T-helper 2 cell treated with Interferon-gamma antibody and Interleukin-4, amounts not matched to agents 100 ng/mL and 5 ng/mL, for 36 hours (primary cell): Measurements from ENCODE around the gene PAM16. TPM values are rescaled to one million over a fixed set of nuclear protein-coding genes. Genes with fewer than 3 reads are reported as not detected.
"Not testable (repeated sequence)": the region's sequence is repeated elsewhere in the genome, so short reads cannot be mapped to it uniquely, and the experiment has no call there.

ENCODE experiments used
- intact Hi-C: fragments of 100-400 bp; cut with micrococcal nuclease; formaldehyde crosslinking; loops from one replicate; pipeline ENCODE4 v1.15.1; 2023
- total RNA-seq: library from RNA; stranded (reverse); gene quantifications from 2 replicates; pipeline ENCODE4 v1.2.3, GENCODE V29; 2022

The PAM16 gene
- total RNA-seq, 1 donor from 2014 or later = 48.5 TPM

DNA sequence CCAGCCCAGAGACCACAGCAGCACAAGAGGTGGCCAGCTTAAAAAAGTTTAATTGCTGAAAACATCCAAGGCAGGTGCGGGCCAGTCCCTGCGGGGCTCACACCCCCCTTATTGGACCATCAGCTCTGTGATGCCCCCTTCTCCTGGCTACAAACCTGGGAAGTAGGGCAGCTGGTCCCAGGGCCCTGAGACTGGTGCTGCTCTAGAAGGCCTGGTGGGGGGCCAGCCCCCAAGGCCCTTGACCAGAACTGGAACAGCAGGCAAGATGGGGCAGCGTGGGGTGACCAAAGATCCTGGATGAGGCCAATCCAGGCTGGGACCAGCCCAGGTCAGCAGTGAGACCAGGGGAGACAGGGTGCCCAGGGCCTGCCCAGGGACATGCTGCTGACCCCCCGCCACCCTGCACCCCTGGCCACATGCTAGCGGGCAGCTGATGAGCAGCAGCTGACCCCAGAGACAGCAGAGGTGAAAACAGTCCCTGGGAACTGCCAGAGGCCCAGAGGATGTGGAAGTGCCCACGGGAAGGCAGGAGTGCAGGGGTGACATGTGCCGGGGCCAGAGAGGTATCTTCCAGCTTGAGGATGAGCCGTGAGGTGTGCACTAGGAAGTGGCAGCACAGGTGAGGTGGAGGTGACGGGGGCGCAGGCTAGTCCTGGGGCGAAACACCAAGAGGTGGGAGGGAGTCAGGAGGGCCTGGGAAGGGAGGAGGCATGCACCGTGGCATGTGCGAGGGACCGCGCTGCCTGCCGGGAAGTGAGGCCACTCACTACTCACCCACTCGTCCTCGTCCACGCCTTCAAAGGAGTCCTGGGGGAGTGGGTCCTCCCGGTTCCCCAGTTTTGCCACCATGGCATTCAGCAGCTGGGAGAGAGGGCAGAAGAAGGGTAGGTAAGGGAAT is 3.6 kb upstream of the PAM16 start:
- intact Hi-C loops = loop anchor here (5.0 kb wide), 1 partner anchor 48 kb away; no protein-coding TSS in a partner anchor

DNA sequence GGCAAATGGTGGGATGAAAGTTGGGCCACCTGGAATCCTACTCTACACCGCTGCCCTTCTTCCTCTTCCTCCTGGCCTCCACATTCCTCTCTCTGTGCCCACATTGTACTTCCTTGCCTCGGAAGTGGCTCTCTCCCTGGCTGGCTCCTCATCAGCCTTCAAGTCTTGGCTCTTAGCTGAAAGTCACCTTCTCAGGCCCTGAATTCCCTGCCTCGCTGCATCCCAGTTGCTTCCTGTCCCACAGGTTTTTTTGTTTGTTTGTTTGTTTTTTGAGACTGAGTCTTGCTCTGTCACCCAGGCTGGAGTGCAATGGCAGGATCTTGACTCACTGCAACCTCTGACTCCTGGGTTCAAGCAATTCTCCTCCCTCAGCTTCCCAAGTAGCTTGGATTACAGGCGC is 2.6 kb upstream of the PAM16 start:
- intact Hi-C loops = no loop called here

DNA sequence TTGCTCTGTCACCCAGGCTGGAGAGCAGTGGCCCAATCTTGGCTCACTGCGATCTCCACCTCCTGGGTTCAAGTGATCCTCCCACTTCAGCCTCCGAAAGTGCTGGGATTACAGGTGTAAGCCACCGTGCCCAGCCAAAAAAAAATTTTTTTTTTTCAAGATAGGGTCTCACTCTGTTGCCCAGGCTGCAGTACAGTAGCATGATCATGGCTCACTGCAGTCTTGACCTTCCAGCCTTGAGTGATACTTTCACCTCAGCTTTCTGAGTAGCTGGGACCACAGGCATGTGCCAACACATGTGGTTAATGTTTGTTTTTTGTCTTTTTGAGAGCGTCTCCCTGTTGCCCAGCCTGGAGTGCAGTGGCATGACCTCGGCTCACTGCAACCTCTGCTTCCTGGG is 1.7 kb upstream of the PAM16 start:
- intact Hi-C loops = no loop called here

DNA sequence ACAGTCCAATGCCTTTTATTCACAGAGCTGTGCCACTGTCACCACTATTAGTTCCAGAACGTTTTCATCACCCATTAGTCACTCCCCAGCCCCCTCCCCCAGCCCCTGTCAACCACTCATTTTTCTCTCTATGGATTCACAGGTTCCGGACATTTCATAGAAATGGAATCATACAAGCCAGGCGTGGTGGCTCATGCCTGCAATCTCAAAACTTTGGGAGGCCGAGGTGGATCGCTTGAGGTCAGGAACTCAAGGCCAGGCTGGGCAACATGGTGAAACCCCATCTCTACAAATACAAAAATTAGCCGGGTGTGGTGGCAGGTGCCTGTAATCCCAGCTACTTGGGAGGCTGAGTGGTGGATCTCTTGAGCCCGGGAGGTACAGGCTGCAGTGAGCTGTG is 759 bp upstream of the PAM16 start:
- intact Hi-C loops = loop anchor here (1.0 to 2.0 kb wide), 2 partner anchors 45 to 79 kb away; partner anchors contain the start of gene TFAP4

DNA sequence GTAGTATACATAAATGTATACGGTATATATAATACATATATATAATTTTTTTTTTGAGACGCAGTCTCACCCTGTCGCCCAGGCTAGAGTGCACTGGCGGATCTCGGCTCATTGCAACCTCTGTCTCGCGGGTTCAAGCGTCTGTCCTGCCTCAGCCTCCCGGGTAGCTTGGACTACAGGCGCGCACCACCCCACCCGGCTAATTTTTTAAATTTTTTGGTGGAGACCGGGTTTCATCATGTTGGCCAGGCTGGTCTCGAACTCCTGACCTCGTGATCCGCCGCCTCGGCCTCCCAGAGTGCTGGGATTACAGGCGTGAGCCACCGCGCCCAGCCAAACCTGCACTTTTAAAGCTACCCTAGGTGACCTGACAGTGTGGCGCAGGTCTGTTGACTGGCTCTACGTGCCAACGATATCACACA is 745 bp downstream of the PAM16 start:
- intact Hi-C loops = loop anchor here (2.0 kb wide), 1 partner anchor 78 kb away; the partner anchor contains the start of gene TFAP4

DNA sequence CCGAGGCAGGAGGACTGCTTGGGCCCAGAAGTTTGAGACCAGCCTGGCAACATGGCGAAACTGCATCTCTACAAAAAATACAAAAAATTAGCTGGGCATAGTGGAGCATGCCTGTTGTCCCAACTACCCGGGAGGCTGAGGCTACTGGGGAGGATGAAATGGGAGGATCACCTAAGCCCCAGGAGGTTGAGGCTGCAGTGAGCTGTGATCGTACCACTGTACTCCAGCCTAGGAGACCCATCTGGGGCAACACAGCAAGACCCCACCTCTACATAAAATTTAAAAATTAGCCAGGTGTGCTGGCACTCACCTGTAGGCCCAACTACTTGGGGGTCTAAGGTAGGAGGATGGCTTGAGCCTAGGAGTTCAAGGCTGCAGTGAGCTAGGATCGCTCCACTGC is 1.8 kb downstream of the PAM16 start:
- intact Hi-C loops = no loop called here

DNA sequence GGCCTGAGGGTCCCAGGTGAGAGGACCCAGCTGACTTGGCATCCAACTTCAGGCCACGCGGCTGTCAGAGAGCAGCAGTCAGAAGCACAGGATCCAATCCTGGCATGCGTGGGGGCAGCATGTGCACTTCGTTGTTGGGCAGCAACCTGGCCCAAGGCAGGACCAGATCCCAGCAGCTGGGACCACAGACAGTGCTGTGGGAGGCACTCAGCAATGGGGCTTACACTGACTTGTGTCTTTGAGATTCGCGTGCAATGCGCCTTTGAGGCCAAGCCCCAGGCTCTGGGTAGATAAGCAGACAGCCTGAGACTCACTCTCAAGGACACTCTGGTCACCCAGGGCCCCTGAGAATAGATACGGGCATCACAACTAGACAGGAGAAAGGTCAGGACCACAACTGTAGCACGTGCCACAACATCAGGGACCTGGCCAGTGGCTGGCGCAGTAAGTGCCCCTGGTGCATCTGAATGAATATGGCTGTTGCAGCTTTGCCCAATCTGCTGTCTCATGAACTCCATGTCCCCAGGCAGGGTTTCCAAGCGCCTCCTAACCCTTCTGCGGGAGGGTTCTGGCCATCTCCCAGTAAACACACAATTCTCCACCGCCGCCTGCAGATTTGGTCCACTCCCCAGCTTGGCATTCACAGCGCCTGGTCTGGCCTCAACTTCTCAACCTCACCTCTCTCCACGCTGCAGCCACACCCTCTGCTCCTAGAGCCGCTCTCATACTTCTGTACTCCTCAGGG is 3.2 kb downstream of the PAM16 start:
- intact Hi-C loops = no loop called here

DNA sequence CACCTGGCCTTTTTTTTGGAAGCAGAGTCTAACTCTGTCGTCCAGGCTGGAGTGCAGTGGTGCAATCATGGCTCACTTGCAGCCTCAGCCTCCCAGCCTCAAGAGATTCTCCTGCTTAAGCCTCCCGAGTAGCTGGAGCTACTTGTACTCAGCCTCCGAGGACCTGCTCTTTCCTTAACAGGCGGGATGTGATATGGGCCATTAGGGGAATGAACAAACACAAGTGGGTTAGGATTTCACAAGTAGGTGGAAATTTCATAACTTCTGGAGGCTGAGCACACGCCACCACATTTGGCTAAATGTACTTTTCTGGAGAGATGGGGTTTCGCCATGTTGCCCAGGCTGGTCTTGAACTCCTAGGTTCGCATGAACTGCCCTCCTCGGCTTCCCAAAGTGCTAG is 4.1 kb downstream of the PAM16 start:
- intact Hi-C loops = no loop called here

DNA sequence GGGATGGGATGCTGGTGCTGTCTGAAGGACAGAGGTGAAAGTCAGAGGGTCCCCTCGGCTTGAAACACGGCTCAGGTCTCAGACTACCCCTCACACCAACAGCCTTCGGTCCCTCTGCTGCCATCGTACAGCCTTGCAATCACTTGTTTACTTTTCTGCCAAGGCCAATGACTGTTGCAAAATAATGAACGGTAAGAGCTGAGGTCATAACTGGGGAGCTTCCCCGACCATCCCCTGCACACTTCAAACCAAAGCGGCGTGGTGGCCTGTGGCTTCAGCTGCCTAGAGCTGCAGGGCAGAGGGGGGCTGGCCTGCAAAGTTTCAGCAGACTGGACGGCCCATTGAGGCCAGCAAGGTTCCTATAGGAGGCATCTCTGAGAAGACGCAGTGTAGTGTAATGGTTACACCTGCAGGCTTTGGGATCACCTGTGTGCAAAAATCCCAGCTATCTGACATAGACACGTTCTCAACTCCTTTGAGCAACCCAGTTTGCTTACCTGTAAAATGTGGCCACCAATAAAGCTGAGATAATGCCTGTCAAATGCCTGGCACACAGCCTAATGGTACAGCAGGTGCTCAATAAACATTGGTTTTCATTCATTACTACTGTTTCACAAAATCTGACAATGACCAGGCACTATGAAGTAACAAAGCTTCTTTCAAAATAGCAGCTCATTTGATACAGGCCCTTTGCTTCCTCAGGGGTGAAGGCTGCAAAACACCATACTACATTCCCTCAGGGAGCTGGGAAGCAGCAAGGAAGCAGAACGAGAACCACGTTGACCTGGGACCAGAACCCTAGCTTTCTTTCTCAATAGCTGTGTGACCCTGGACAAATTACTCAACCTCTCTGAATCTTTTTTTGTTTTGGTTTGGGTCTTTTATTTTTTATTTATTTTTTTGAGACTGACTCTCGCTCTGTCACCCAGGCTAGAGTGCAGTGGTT is 5.0 kb downstream of the PAM16 start:
- intact Hi-C loops = no loop called here

DNA sequence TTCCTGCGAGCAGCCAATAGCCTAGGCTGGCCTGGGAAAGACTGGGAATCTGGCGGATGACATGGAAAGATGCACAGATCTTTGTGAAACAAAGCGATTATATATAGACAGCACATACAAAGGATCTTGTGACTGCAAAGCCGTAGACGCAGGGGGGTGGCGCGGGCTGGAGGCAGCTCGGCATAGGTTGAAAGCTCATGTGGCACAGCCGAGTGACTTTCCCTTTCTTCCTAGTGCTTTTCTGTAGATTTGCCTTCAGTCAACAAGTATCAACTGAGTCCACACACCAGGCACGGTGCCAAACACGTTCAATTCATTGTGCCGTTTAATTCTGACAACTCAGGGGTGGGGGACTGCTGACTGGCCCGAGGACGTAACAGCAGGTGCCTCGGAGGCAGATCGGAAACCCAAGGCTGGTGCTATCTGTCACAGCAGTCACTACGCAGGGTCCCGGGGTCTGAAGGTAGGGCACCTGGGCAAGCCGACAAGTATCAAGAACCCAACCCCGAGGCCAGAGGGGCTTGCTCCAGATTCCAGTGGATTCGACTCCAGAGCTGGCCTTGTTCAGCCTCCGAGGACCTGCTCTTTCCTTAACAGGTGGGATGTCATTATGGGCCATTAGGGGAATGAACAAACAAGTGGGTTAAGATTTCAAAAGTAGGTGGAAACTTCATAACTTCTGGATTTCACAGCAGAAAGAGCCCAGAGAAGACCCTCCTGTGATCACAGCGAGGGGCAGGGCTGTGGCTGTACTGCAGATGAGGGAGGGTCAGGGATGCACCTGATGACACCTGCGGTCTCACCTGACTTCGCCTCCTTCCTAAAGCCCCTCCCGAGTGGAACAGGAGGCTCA is 5.9 kb downstream of the PAM16 start:
- intact Hi-C loops = no loop called here

DNA sequence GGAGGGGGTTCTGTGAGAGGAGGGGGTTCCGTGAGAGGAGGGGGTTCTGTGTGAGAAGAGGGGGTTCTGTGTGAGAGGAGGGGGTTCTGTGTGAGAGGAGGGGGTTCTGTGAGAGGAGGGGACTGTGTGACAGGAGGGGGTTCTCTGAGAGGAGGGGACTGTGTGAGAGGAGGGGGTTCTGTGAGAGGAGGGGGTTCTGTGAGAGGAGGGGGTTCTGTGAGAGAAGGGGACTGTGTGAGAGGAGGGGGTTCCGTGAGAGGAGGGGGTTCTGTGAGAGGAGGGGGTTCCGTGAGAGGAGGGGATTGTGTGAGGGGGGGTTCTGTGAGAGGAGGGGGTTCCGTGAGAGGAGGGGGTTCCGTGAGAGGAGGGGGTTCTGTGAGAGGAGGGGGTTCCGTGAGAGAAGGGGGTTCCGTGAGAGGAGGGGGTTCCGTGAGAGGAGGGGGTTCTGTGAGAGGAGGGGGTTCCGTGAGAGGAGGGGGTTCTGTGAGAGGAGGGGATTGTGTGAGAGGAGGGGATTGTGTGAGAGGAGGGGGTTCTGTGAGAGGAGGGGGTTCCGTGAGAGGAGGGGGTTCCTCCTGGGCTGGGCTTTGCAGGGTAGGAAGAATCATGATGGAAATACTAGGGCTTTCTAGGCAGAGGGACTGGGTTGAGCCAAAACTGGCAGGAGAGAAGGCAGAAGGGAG is 6.7 kb downstream of the PAM16 start:
- intact Hi-C loops = not testable (repeated sequence)

DNA sequence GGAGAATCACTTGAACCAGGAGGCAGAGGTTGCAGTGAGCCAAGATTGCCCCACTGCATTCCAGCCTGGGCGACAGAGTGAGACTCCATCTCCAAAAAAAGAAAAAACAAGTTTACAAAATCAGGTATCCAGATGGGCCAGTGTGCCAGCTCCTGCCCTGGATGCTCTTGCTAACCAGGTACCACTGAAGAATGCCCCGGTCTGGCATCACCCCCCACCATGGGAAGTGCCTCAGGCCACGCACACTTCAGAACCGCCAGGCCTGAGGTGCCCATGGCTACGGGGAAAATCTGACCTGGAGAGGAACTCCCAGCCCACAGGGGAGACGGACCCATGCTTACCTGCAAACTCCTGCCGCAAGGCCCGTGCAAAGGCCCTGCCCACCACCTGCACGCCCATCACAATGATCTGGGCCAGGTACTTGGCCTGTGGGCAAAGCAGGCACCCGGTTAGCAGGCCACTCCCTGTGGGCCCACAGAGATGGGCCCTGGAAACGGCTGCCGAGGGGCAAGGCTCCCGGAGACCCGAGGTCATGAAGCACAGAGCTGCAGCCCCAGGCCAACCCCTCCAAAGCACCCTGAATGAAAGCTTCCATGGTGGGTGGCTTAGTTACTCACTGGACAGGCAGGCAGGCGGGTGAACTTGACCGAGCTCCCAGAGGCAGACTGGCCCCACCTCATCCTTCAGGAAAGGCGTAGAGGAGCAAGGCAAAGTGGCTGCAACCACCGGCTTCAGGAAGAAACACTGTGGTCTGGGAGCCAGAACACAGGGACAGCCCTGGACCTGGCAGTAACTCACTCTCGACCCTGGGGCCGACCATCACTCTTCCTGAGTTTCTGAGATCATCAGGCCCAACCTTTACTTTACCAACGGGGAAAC is 8.0 kb downstream of the PAM16 start:
- intact Hi-C loops = no loop called here

DNA sequence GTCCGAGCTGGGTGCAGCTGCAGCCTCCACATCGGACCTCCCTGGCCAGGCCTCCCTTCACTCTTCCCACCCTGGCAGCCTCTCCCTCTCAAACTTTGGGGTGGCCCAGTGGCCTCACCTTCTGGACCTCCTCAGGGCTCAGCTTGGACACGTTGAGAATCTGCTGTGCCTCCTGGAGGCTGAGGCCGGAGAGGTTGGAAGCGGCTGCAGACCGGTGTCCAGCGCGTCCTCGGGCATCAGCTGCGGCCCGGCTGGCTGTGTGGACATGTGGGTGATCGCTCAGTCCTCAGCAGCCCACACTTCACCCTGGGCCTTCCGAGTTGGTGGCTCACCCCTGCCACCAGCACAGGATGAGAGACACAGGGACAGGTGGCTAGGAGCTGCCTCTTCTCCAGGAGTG is 9.9 kb downstream of the PAM16 start:
- intact Hi-C loops = no loop called here

DNA sequence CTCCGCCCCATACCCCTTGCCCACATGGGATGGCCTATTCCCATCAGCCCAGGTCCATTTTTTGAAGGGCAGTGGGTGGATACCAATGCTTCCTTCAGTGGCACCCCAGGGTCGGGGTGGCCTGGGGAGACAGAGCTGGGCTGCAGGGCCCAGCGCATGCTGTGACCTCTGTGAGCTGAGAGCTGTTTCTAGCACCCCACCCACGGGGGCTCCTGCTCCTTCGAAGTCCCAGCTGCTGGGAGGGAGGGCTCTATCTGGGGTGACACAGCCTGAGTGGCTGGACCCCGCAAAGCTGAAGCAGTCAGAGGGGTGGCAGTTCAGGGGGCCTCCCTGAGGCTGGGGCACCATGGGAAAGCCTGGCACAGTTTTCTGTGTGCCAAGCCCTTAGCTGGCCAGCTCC is 10.7 kb downstream of the PAM16 start:
- intact Hi-C loops = no loop called here

DNA sequence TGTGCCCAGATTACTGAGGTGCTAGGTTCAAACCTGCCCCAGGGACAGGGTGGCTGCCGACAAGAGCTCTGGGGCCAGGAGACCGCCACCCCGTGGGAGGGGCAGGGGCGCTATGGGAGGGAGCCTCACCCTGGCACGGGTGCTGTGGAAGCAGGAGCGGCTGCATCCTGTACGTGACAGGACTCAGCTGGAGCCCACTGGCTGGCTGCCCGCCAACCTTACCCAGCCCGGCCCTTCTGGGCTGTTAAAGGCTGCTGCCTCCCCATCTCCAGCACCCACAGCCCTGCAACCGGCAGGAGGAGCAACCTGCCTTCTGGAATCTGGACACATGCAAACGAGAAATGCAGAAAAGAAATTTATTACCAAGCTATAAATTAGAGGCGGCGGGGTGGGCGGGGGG is 11.2 kb downstream of the PAM16 start:
- intact Hi-C loops = no loop called here

DNA sequence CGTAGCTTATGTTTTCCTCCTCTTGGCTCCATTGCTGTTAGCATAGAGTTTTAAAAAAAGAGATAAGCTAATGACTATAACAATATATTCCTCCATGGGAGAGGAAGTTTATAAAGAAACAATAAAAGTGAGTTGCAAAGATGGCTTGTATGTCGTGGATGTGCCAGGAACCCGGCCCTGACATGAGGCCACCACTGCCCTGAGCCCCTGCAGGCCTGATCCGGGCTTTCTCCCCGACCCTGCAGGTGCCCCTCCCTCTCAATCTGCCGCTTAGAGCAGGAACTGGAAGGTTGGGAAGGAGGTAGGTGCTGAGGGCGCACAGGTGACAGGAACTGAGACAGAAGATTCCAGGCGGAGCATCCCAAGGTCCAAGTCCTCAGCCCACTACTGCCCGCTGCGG is 11.7 kb downstream of the PAM16 start:
- intact Hi-C loops = no loop called here

DNA sequence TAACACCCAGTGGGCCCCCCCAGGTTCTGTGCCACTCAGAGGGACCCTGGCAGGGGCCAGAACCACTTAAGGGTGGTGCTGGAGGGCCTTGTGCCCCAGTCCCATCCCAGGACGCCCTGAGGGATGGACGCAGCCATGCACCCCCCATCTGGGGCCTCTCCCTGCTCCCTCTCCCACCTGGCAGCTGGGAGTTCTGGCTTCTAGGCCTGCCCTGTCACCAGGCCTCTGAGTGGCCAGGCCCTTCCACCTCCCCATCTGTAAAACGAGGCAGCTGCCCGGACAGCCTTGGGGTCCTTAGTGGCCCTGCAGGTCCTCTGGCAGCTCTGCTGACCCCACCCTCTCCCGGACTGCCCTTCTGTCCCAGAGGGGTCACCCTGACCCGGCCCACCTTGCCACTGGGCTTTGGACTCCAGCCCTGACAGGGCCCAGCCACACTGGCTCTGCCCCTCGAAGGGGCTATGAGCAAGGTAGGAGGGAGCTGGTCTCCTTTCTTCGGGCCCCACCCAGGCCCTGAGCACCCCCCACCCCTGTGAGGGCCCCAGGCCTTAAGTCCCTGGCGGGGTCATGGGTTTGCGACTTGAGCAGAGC is 12.3 kb downstream of the PAM16 start:
- intact Hi-C loops = no loop called here

DNA sequence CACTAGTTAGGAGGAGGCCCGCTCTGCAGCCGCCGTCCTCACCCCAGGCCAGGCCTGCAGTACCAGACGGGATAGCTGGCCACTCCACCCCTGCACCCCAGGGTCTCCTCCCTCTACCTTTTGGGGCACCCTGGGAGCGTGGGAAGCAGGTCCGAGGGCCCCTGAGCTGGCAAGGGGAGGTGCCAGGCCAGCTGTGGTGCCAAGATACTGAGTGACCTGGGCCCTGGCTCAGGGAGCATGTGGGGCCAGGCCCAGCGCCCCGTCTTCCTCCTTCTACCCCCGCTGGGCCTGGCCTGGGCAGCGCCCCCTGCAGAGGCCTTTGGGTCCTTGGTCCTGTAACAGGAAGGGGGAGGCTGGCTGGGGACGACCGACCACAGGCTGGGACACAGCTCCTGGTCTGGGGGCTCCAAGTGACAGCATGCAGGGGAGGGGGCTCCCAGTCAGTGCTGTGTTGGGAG is 13.0 kb downstream of the PAM16 start:
- intact Hi-C loops = no loop called here
